ENCODE results near the gene POLDIP3. TPM values are rescaled to one million over a fixed set of nuclear protein-coding genes. Genes with fewer than 3 reads are reported as not detected.
"Not testable (repeated sequence)": the region's sequence is repeated elsewhere in the genome, so short reads cannot be mapped to it uniquely, and the experiment has no call there.

POLDIP3 gene
- polyA plus RNA-seq, 1 donor = 57.4 TPM

DNA sequence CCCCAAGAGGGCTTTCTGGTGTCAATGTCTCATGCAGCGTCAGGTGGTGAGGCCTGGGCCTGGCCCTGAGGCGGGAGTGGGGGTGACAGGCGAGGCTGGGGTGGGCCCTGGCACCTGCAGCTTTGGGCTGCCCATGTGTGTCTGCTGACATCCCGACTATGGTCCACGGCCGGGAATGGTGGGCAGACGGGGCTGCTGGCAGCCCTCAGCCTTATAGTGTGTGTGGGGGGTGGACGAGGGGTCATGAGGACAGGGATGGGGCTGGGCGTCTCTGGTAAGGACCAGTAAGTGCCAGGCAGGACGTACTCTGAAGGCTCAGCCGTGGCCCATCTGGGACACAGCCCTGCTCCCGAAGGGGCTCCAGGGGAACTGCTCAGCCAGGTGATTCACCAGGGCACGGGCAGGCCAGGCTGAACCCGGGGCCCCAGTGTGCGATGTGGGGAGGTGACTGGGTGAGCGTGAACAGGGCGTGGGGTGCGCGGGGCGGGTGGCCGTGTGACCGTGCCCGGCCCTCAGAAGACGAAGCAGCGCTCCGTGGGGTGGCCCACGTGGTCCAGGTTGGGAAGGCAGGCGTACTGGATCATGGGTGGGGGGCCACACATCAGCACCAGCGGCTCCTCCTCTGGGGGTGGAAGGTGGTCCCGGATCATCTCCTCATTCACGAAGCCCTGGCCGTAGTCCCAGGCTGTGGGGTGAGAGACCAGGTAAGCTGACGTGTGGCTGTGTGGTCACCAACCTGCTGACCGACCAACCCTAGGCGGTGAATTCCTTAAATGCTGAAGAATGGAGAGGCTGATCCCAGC lies 4.8 kb upstream of the POLDIP3 start:
- peaks cover 19% of the 10 kb centered on the region for H3K4me1 ChIP-seq (ENCODE audit: control insufficient read depth, insufficient read depth, low read length)
- no peak overlapping the region for H3K4me3 ChIP-seq (ENCODE audit: low read length)
- WGBS (ENCODE audit: insufficient coverage, low lambda C conversion rate) = no CpG with 5 or more reads among the region's 35 CpGs
- no peaks in the 10 kb centered on the region for H3K27me3 ChIP-seq (ENCODE audit: control insufficient read depth, insufficient read depth, low read length)
- H3K27ac ChIP-seq (ENCODE audit: low read length) = no peak overlapping the region
- peaks cover 37% of the 10 kb centered on the region for H3K36me3 ChIP-seq (ENCODE audit: control insufficient read depth, insufficient read depth, low read length)
- no peak for DNase-seq
- H3K9me3 ChIP-seq (ENCODE audit: control insufficient read depth, low read depth, low read length) = peaks cover 2% of the 10 kb centered on the region

DNA sequence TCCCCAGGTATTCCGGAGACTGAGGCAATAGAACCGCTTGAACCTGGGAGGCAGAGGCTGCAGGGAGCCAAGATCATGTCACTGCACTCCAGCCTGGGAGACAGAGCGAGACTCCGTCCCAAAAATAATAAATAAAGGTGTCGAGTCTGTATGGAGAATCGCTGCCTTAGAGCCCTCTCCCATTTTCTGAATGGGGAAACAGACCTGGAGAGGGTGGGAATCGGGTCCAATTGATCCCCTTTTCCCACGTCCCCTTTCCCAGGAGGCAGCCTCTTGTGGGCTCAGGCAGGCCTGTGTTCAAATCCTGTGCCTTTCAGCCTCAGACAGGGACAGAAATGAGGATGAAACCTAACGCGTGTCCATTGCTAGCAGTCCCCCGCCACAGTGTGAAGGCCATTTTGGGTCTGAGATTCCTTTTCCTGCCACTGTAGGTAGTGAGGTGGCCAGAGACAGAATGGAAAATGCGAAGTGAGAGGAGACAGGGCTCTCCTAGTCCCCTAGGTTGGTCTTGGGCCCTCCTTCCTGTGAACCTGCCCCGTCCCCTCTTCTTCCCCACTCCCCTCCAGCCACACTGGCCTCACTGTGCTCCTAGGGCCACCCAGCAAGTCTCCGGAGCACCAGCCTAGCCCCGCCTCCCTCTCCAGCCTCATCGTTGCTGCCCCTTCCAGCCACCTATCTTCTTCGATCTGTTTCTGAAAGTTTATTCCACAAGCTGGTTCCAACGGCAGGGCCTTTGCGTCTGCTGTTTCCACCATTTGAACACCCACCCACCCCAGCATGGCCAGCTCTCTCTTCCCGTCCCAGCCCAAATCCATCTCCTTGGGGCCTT lies 2.7 kb upstream of the POLDIP3 start:
- no peak for DNase-seq
- 50% methylated on average over 2 of the region's 20 CpGs for WGBS (ENCODE audit: insufficient coverage, low lambda C conversion rate)
- no peak overlapping the region for H3K4me3 ChIP-seq (ENCODE audit: low read length)
- no peaks in the 10 kb centered on the region for H3K27me3 ChIP-seq (ENCODE audit: control insufficient read depth, insufficient read depth, low read length)
- H3K36me3 ChIP-seq (ENCODE audit: control insufficient read depth, insufficient read depth, low read length) = peaks cover 24% of the 10 kb centered on the region
- no peaks in the 10 kb centered on the region for H3K9me3 ChIP-seq (ENCODE audit: control insufficient read depth, low read depth, low read length)
- no peak overlapping the region for H3K27ac ChIP-seq (ENCODE audit: low read length)
- H3K4me1 ChIP-seq (ENCODE audit: control insufficient read depth, insufficient read depth, low read length) = peaks cover 17% of the 10 kb centered on the region

DNA sequence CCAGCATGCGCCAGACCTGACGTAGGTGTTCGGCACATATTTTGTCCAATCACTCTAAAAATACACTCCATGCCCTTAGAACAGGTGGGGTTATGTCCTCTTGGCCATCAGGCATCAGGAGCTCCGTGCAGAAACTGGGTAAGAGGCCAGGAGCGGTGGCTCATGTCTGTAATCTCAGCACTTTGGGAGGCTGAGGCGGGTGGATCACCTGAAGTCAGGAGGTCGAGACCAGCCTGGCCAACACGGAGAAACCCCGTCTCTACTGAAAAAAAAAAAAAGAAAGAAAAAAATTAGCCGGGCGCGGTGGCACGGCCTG lies 1.1 kb upstream of the POLDIP3 start:
- not testable (repeated sequence) for H3K27me3 ChIP-seq (ENCODE audit: control insufficient read depth, insufficient read depth, low read length); H3K9me3 ChIP-seq (ENCODE audit: control insufficient read depth, low read depth, low read length)
- Histone ChIP-seq H3K4me3 (ENCODE audit: low read length) (peak overlapping the region; percentile 38), H3K27ac (ENCODE audit: low read length) (peak overlapping the region; percentile 92), H3K4me1 (ENCODE audit: control insufficient read depth, insufficient read depth, low read length) (peaks cover 19% of the 10 kb centered on the region), H3K36me3 (ENCODE audit: control insufficient read depth, insufficient read depth, low read length) (peaks cover 30% of the 10 kb centered on the region)
- DNase-seq = peak in 1 of 2 donors; percentile 42
- no CpG with 5 or more reads among the region's 13 CpGs for WGBS (ENCODE audit: insufficient coverage, low lambda C conversion rate)

DNA sequence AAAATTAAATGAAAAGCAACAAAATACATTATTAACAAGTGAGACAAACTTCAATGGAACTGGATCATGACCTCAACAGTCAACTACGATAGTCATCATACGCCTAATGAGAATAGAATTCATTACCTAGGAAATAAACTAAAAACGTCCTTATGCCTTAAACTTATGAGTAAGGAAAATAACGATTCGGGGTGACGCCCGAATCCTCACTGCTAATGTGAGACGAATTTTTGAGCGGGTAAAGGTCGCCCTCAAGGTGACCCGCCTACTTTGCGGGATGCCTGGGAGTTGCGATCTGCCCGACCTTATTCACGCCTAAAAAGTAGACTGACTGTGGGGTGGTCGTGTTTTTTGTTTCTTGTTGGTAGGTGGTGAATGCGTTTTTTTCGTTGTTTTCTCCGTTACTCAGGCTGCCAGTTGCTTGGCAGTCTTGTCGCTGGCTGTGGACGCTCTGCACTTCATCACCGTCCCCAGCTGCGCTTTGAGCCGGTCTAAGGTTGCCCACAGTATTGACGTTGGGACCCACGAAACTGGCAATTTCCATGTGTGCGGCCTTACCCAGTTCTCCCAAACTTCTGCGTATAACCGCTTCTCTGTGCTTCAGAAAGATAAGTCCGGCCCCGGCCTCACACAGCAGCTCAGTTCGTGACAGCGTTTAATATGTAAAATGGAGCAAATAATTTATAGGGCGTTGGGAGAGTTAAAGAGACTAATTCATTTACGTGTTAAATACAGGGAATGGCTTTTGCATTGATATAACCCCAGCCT lies 593 bp upstream of the POLDIP3 start:
- 0% methylated on average over 1 of the region's 35 CpGs for WGBS (ENCODE audit: insufficient coverage, low lambda C conversion rate)
- peak overlapping the region; percentile 92 for H3K27ac ChIP-seq (ENCODE audit: low read length)
- H3K36me3 ChIP-seq (ENCODE audit: control insufficient read depth, insufficient read depth, low read length) = peaks cover 30% of the 10 kb centered on the region
- no peaks in the 10 kb centered on the region for H3K27me3 ChIP-seq (ENCODE audit: control insufficient read depth, insufficient read depth, low read length)
- H3K9me3 ChIP-seq (ENCODE audit: control insufficient read depth, low read depth, low read length) = no peaks in the 10 kb centered on the region
- H3K4me3 ChIP-seq (ENCODE audit: low read length) = peak overlapping the region; percentile 87
- peak; percentile 96 for DNase-seq
- H3K4me1 ChIP-seq (ENCODE audit: control insufficient read depth, insufficient read depth, low read length) = peaks cover 24% of the 10 kb centered on the region

DNA sequence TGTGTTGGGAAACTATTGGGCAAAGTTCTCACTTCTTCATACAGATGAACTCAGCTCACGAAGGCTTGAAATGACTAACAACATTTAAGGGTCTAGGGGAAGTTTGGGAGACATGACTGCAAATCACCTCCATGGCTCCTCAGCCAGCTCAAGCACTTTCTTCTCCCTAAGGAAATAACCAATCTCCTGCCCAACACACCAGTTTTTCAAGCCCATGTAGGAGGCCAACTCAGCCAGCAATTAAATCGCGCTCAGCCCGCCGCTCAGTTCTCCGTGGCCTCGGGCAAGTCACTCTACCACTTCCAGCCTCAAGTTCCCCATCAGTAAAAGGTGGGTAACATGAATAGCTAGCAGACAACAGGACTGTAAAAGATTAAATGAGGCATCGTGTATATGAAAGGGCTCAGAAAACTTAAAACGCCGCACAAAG lies 796 bp downstream of the POLDIP3 start:
- H3K4me1 ChIP-seq (ENCODE audit: control insufficient read depth, insufficient read depth, low read length) = peaks cover 26% of the 10 kb centered on the region
- no peak for DNase-seq

DNA sequence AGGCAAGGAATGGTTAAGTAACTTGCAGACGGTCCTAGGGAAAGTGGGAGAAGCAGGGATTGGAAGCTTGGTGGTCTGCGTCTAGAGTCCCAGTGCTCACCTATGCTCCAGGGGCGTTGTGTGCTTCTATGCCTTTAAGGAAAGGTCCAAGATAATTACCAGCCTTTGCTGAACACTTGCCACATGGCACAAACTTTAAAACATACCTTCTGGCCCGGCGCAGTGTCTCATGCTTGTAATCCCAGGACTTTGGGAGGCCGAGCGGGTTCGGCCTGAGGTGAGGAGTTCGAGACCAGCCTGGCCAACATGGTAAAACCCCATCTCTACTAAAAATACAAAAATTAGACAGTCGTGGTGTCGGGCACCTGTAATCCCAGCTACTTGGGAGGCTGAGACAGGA lies 2.3 kb downstream of the POLDIP3 start:
- Histone ChIP-seq H3K4me1 (ENCODE audit: control insufficient read depth, insufficient read depth, low read length) (peaks cover 26% of the 10 kb centered on the region), H3K9me3 (ENCODE audit: control insufficient read depth, low read depth, low read length) (peaks cover 6% of the 10 kb centered on the region), H3K27me3 (ENCODE audit: control insufficient read depth, insufficient read depth, low read length) (no peaks in the 10 kb centered on the region), H3K36me3 (ENCODE audit: control insufficient read depth, insufficient read depth, low read length) (peaks cover 28% of the 10 kb centered on the region), H3K27ac (ENCODE audit: low read length) (no peak overlapping the region), H3K4me3 (ENCODE audit: low read length) (no peak overlapping the region)
- WGBS (ENCODE audit: insufficient coverage, low lambda C conversion rate) = no CpG with 5 or more reads among the region's 11 CpGs
- no peak for DNase-seq

More for the DNA sequence above, 796 bp downstream of the POLDIP3 start:
- no peaks in the 10 kb centered on the region for H3K9me3 ChIP-seq (ENCODE audit: control insufficient read depth, low read depth, low read length)
- peak overlapping the region; percentile 92 for H3K27ac ChIP-seq (ENCODE audit: low read length)
- no CpG with 5 or more reads among the region's 10 CpGs for WGBS (ENCODE audit: insufficient coverage, low lambda C conversion rate)
- peaks cover 23% of the 10 kb centered on the region for H3K36me3 ChIP-seq (ENCODE audit: control insufficient read depth, insufficient read depth, low read length)
- peak overlapping the region; percentile 87 for H3K4me3 ChIP-seq (ENCODE audit: low read length)
- no peaks in the 10 kb centered on the region for H3K27me3 ChIP-seq (ENCODE audit: control insufficient read depth, insufficient read depth, low read length)

DNA sequence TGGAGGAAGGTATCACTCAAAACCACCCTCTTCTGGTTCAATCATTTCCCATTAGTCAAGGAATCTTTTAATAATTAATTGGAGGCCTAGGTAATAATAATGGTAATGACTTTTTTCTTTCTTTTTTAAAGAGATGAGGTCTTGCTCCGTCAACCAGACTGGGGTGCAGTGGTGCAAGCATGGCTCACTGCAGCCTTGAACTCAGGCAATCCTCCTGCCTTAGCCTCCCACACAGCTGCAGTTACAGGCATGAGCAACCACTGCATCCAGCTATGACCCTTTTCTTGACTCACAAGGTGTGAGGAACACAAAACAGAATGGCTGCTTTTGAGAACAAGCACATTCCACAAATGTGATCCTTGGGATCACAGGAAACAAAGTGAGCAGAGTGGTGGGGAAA lies 3.6 kb downstream of the POLDIP3 start:
- Histone ChIP-seq H3K27me3 (ENCODE audit: control insufficient read depth, insufficient read depth, low read length) (no peaks in the 10 kb centered on the region), H3K27ac (ENCODE audit: low read length) (no peak overlapping the region), H3K36me3 (ENCODE audit: control insufficient read depth, insufficient read depth, low read length) (peaks cover 36% of the 10 kb centered on the region), H3K4me1 (ENCODE audit: control insufficient read depth, insufficient read depth, low read length) (peaks cover 23% of the 10 kb centered on the region), H3K9me3 (ENCODE audit: control insufficient read depth, low read depth, low read length) (peaks cover 9% of the 10 kb centered on the region), H3K4me3 (ENCODE audit: low read length) (no peak overlapping the region)
- DNase-seq = no peak
- WGBS (ENCODE audit: insufficient coverage, low lambda C conversion rate) = no CpG with 5 or more reads among the region's 1 CpG

DNA sequence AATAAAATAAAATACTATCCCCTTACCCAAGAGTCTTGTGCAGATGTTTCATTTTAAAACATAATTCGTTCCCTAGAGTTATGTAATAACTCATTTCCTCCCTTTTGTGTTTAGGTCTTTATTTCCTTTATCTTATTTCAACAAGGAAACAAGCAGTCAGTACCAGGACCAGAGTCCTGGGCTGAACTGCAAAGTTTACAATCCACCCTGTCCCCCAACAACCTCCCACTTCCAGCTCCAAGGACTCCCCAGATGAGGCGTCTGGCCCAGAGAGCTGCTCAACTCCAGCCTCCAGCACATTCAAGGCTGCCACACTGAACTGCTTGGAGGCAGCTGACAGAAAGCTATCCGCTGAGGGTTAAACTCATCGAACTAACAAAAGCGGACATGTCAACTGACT lies 4.5 kb downstream of the POLDIP3 start:
- H3K36me3 ChIP-seq (ENCODE audit: control insufficient read depth, insufficient read depth, low read length) = peaks cover 42% of the 10 kb centered on the region
- no peak overlapping the region for H3K4me3 ChIP-seq (ENCODE audit: low read length)
- H3K9me3 ChIP-seq (ENCODE audit: control insufficient read depth, low read depth, low read length) = peaks cover 9% of the 10 kb centered on the region
- peaks cover 17% of the 10 kb centered on the region for H3K4me1 ChIP-seq (ENCODE audit: control insufficient read depth, insufficient read depth, low read length)
- no peak overlapping the region for H3K27ac ChIP-seq (ENCODE audit: low read length)
- no peaks in the 10 kb centered on the region for H3K27me3 ChIP-seq (ENCODE audit: control insufficient read depth, insufficient read depth, low read length)
- DNase-seq = no peak
- WGBS (ENCODE audit: insufficient coverage, low lambda C conversion rate) = 40% methylated on average over 1 of the region's 5 CpGs

DNA sequence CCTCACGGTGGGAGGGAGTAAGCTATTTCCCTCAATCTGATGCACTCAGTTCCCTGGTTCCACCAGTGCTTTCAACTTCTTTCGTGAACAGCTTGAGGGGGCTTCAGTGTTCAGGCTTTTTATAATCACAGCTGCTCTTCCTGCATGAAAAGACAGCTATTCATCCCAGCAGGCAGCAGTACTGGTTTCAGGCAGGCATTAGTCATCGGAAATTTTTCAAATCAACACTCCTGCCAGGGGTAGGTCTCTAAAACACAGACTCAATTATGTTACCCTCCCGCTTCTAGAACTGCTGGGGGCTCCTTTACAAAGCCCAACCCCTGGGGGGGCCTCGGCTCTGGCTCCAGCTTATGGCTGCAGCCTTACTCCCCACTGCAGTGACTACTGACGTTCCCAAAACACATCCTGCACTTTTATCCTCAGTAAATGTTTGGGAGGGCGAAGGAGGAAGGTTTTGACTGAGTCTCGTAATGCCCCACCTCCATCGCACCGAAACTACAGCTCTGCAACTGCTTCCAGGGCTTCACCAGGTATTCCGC lies 5.8 kb downstream of the POLDIP3 start:
- Histone ChIP-seq H3K4me1 (ENCODE audit: control insufficient read depth, insufficient read depth, low read length) (peaks cover 17% of the 10 kb centered on the region), H3K9me3 (ENCODE audit: control insufficient read depth, low read depth, low read length) (peaks cover 9% of the 10 kb centered on the region), H3K27ac (ENCODE audit: low read length) (no peak overlapping the region), H3K27me3 (ENCODE audit: control insufficient read depth, insufficient read depth, low read length) (no peaks in the 10 kb centered on the region), H3K36me3 (ENCODE audit: control insufficient read depth, insufficient read depth, low read length) (peaks cover 47% of the 10 kb centered on the region), H3K4me3 (ENCODE audit: low read length) (no peak overlapping the region)
- no peak for DNase-seq
- WGBS (ENCODE audit: insufficient coverage, low lambda C conversion rate) = 83% methylated on average over 2 of the region's 11 CpGs
